Natural killer cell (primary cell): ENCODE measurements around the gene NDUFB3. TPM values are rescaled to one million over a fixed set of nuclear protein-coding genes. Genes with fewer than 3 reads are reported as not detected.

Source experiments
- ATAC-seq, 3 donors: fragments of 150-1000 bp in 2 of 3; fragments of 200-7000 bp in 1 of 3; cut with Tn5 transposase; 1 replicate in 1 of 3; 2 replicates in 2 of 3; pipeline ENCODE4 v1.10.0; 2021; ENCODE audit warnings: mild to moderate bottlenecking in 2 of 3, moderate library complexity in 2 of 3
- DNase-seq, 2 donors: peaks; one replicate each; pipeline versions ENCODE4 v3.0.0 to v3.0.0-alpha.2; 2013 to 2021; ENCODE audit warnings: mixed read lengths in 1 of 2
- H3K27ac ChIP-seq: one replicate; pipeline ENCODE4 v1.5.1; 2013; ENCODE audit warnings: mild to moderate bottlenecking, low read length
- H3K27me3 ChIP-seq: one replicate; pipeline ENCODE4 v1.6.1; 2013; ENCODE audit warnings: low read length; ENCODE audit not compliant: control insufficient read depth, insufficient read depth
- H3K36me3 ChIP-seq: one replicate; pipeline ENCODE4 v1.6.1; 2013; ENCODE audit warnings: low read length; ENCODE audit not compliant: control insufficient read depth, insufficient read depth
- H3K4me1 ChIP-seq: one replicate; pipeline ENCODE4 v1.6.1; 2013; ENCODE audit warnings: low read length; ENCODE audit not compliant: control insufficient read depth, insufficient read depth
- H3K4me3 ChIP-seq: one replicate; pipeline ENCODE4 v1.5.1; 2013; ENCODE audit warnings: low read length
- H3K9me3 ChIP-seq: one replicate; pipeline ENCODE4 v1.6.1; 2013; ENCODE audit warnings: low read length; ENCODE audit not compliant: control insufficient read depth, insufficient read depth
- H3K27ac Mint-ChIP-seq, 2 donors: one replicate each; pipeline ENCODE4 v1.8.0; 2022; ENCODE audit warnings: mild to moderate bottlenecking in 2 of 2, mixed read lengths in 2 of 2, moderate library complexity in 1 of 2
- H3K27me3 Mint-ChIP-seq, 2 donors: one replicate each; pipeline ENCODE4 v1.8.0; 2022; ENCODE audit warnings: low read depth in 2 of 2, mixed read lengths in 2 of 2
- H3K36me3 Mint-ChIP-seq: one replicate; pipeline ENCODE4 v1.8.0; 2022; ENCODE audit warnings: mixed read lengths
- H3K4me1 Mint-ChIP-seq, 2 donors: one replicate each; pipeline ENCODE4 v1.8.0; 2022; ENCODE audit warnings: mixed read lengths in 2 of 2
- H3K4me3 Mint-ChIP-seq: one replicate; pipeline ENCODE4 v1.8.0; 2022; ENCODE audit warnings: mild to moderate bottlenecking, moderate library complexity, mixed read lengths
- H3K9me3 Mint-ChIP-seq, 2 donors: one replicate each; pipeline ENCODE4 v1.8.0; 2022; ENCODE audit warnings: mixed read lengths in 2 of 2
- WGBS: methylation state at CpG from one replicate; pipeline ENCODE4 v1.1.7; 2013; ENCODE audit warnings: missing lambda C conversion rate; ENCODE audit not compliant: insufficient coverage; 5-methylcytosine and 5-hydroxymethylcytosine counted together
- intact Hi-C: fragments of 100-400 bp; cut with micrococcal nuclease; formaldehyde crosslinking; loops from one replicate; pipeline ENCODE4 v1.14.2; 2022
- total RNA-seq, 4 donors: library from RNA; stranded (reverse); fragments of 120-200 nt in 1 of 4; gene quantifications; one replicate each; pipeline versions ENCODE4 v1.2.3 to v1.2.4, GENCODE V29; 2013 to 2022
- TF ChIP-seq, protein P1 (sequence below): fragments of 200-600 bp; IDR thresholded peaks from one replicate; pipeline ENCODE4 v1.8.0; 2022; ENCODE audit warnings: antibody characterized with exemption

The NDUFB3 gene
- total RNA-seq, 3 donors from 2014 or later (not counting 1 experiment from before 2014, with no cell fraction given): 23.5 to 32.7 (median 30.7) TPM

DNA sequence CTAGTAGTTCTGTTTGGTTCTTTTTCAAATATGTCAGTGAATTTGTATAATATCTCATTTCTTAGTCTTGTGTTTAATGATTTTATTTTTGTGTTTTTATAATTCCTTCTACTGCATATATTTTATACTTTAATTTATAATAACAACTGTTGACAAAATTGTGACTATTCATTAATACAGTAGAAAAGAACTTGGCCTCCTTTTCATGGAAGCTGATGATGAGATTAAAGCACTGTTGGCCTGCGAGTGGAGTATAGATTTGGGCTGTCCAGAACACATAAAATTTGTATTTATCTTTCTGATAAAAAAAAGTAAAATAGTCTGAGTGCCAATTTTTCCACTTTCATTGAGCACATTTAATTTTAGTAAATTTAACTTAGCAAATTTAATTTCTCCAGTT lies 56.2 kb downstream of the NDUFB3 start:
- Mint-ChIP-seq H3K4me3 (peak overlapping the region; percentile 95), H3K36me3 (peaks cover 7% of the 10 kb centered on the region), H3K27ac (peak overlapping the region; percentile 93 to 100), H3K4me1 (peaks cover 87 to 88% of the 10 kb centered on the region in 2 donors), H3K27me3 (no peaks in the 10 kb centered on the region), H3K9me3 (no peaks in the 10 kb centered on the region)
- H3K27ac ChIP-seq: peak overlapping the region; percentile 93
- peaks cover 86% of the 10 kb centered on the region for H3K4me1 ChIP-seq
- DNase-seq (no peak), ATAC-seq (no peak)
- no peak overlapping the region for H3K4me3 ChIP-seq
- no peaks in the 10 kb centered on the region for H3K27me3 ChIP-seq
- no CpG with 5 or more reads among the region's 1 CpG for WGBS
- intact Hi-C loops: no loop called here
- TF ChIP-seq, protein P1, sequence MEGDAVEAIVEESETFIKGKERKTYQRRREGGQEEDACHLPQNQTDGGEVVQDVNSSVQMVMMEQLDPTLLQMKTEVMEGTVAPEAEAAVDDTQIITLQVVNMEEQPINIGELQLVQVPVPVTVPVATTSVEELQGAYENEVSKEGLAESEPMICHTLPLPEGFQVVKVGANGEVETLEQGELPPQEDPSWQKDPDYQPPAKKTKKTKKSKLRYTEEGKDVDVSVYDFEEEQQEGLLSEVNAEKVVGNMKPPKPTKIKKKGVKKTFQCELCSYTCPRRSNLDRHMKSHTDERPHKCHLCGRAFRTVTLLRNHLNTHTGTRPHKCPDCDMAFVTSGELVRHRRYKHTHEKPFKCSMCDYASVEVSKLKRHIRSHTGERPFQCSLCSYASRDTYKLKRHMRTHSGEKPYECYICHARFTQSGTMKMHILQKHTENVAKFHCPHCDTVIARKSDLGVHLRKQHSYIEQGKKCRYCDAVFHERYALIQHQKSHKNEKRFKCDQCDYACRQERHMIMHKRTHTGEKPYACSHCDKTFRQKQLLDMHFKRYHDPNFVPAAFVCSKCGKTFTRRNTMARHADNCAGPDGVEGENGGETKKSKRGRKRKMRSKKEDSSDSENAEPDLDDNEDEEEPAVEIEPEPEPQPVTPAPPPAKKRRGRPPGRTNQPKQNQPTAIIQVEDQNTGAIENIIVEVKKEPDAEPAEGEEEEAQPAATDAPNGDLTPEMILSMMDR: no peak
- H3K9me3 ChIP-seq: no peaks in the 10 kb centered on the region
- H3K36me3 ChIP-seq: peaks cover 16% of the 10 kb centered on the region

DNA sequence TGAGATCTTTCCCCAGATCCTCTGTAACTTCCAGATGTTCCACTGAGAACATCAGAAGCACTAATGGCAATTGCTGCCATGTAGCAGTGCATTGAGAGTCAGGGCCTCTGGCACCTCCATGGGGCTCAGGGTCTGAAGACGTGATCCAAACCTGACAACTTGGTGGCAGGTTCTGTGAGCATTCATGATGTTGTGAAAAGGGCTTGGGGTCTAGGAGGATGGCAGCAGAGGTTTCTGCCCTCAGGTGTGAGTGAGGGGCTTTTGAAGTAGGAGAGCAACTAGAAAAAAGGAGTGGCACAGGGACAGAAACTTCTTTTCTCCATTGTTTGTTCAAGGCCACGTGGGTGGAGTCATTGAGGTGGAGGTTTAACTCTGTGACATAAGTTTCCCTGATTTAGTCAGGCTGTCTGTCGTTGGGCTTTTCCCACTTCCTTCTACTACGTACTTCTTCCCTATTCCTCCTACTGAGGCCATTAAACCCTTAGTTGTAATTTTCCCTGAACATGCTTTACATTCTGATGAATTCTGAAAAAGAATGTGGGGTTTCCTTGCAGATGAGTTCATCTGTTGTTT lies 57.2 kb downstream of the NDUFB3 start:
- peak in 1 of 2 donors; percentile 57 for DNase-seq
- H3K36me3 Mint-ChIP-seq: peaks cover 11% of the 10 kb centered on the region
- intact Hi-C loops: no loop called here

DNA sequence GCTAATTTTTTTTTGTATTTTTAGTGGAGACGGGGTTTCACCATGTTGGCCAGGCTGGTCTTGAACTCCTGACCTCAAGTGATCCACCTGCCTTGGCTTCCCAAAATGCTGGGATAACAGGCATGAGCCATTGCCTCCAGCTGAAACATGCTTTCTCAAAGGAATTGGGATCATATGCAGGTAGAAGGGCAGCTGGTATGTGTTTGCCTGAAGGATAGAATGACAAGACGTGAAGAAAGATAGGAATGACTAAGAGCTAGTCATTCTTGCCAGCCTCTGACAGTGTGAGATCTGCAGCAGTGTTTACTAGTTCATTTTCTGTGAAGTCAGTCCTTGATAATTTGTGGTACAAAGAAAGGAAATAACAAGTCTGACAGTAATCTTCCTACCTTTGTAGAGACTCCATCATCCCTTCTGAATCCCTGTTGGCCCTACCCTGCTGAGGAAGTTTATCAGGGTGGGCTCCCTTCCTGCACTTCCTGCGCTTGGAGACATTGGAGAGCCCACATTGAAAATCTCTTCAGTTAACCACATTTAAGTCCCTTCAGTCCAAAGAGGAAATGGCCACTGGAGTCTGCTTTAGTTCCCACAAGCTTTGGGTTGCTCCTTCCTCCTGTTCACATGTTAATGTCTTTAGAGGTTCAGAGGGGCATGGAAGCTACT lies 58.9 kb downstream of the NDUFB3 start:
- peak overlapping the region; percentile 59 for H3K4me3 Mint-ChIP-seq
- Histone ChIP-seq H3K4me3 (no peak overlapping the region), H3K4me1 (peaks cover 64% of the 10 kb centered on the region), H3K36me3 (peaks cover 28% of the 10 kb centered on the region), H3K9me3 (no peaks in the 10 kb centered on the region), H3K27ac (peak overlapping the region; percentile 73), H3K27me3 (no peaks in the 10 kb centered on the region)
- DNase-seq (peak; percentile 46 to 73), ATAC-seq (peak; percentile 56 to 81 (median 68))
- intact Hi-C loops: loop anchor here (2.0 kb wide), 1 partner anchor 14 kb away; the partner anchor contains the start of gene CFLAR
- no peaks in the 10 kb centered on the region for H3K27me3 Mint-ChIP-seq
- TF ChIP-seq, protein P1: no peak
- H3K9me3 Mint-ChIP-seq: no peaks in the 10 kb centered on the region
- H3K36me3 Mint-ChIP-seq: peaks cover 17% of the 10 kb centered on the region
- H3K27ac Mint-ChIP-seq: peak overlapping the region; percentile 97 to 100
- peaks cover 75 to 76% of the 10 kb centered on the region in 2 donors for H3K4me1 Mint-ChIP-seq
- WGBS: 37% methylated on average over 3 of the region's 3 CpGs

More for the DNA sequence above, 57.2 kb downstream of the NDUFB3 start:
- 12% methylated on average over 3 of the region's 4 CpGs for WGBS
- Histone ChIP-seq H3K27me3 (no peaks in the 10 kb centered on the region), H3K36me3 (peaks cover 17% of the 10 kb centered on the region), H3K4me1 (peaks cover 80% of the 10 kb centered on the region), H3K9me3 (no peaks in the 10 kb centered on the region), H3K4me3 (no peak overlapping the region), H3K27ac (peak overlapping the region; percentile 73)
- Mint-ChIP-seq H3K27me3 (no peaks in the 10 kb centered on the region), H3K9me3 (no peaks in the 10 kb centered on the region), H3K4me3 (peak overlapping the region; percentile 73), H3K27ac (peak overlapping the region; percentile 97 to 100), H3K4me1 (peaks cover 84 to 85% of the 10 kb centered on the region in 2 donors)
- TF ChIP-seq, protein P1: no peak
- ATAC-seq: no peak
